Measurements from ENCODE around the gene CDH4.
"Not testable (repeated sequence)": the region's sequence is repeated elsewhere in the genome, so short reads cannot be mapped to it uniquely, and the experiment has no call there.

CDH4 gene

GRCh38 chr20:61931476-61932198 is 679.6 kb downstream of the CDH4 start:
- DNase-seq = no peak

GRCh38 chr20:61932199-61932592 is 680.1 kb downstream of the CDH4 start:
- no peak for DNase-seq

GRCh38 chr20:61932711-61933480 is 680.8 kb downstream of the CDH4 start:
- DNase-seq = no peak

- no peak for DNase-seq
These were observed 681.5 kb downstream of the CDH4 start for GRCh38 chr20:61933481-61933950.

- DNase-seq = no peak
These were observed 682.1 kb downstream of the CDH4 start for GRCh38 chr20:61933951-61934715.

- no peak for DNase-seq
These were observed 682.9 kb downstream of the CDH4 start for GRCh38 chr20:61934716-61935530.

- no peak for DNase-seq
These were observed 684.1 kb downstream of the CDH4 start for GRCh38 chr20:61935926-61936700.

- DNase-seq = no peak
These were observed 684.7 kb downstream of the CDH4 start for GRCh38 chr20:61936701-61937131.

- DNase-seq = no peak
These were observed 685.3 kb downstream of the CDH4 start for GRCh38 chr20:61937146-61937962.

GRCh38 chr20:61937963-61938838 is 686.1 kb downstream of the CDH4 start:
- DNase-seq = no peak

GRCh38 chr20:61938839-61939690 is 687.0 kb downstream of the CDH4 start:
- DNase-seq = no peak

GRCh38 chr20:61939691-61940360 is 687.8 kb downstream of the CDH4 start:
- no peak for DNase-seq

- no peak for DNase-seq
These were observed 688.4 kb downstream of the CDH4 start for GRCh38 chr20:61940491-61940890.

- DNase-seq = no peak
These were observed 689.1 kb downstream of the CDH4 start for GRCh38 chr20:61940976-61941720.

- no peak for DNase-seq
These were observed 689.8 kb downstream of the CDH4 start for GRCh38 chr20:61941721-61942405.

GRCh38 chr20:61942526-61942925 is 690.5 kb downstream of the CDH4 start:
- no peak for DNase-seq

- DNase-seq = not testable (repeated sequence)
These were observed 692.9 kb downstream of the CDH4 start for GRCh38 chr20:61944967-61945366.

All from CD4-positive, alpha-beta T cell treated with Interleukin-21 for 1 hour (primary cell).